Stomach (tissue), 9 donors: ENCODE measurements around the gene CCDC181. TPM values are rescaled to one million over a fixed set of nuclear protein-coding genes. Genes with fewer than 3 reads are reported as not detected.

Experiments
- DNase-seq, 2 donors: peaks; one replicate each; pipeline versions ENCODE4 v3.0.0 to v3.0.0-alpha.2; 2013 to 2019
- H3K27ac ChIP-seq, 5 donors: fragments of 200-600 bp in 4 of 5; sonication (generic) in 4 of 5; one replicate each; pipeline ENCODE4 v1.5.1; 2013 to 2019; ENCODE audit warnings: mild to moderate bottlenecking in 1 of 5, moderate library complexity in 1 of 5
- H3K27me3 ChIP-seq, 3 donors: fragments of 200-600 bp; sonication (generic); one replicate each; pipeline ENCODE4 v1.5.1; 2017 to 2019; ENCODE audit warnings: mixed run types in 1 of 3
- H3K36me3 ChIP-seq, 4 donors: fragments of 200-600 bp; sonication (generic); 1 replicate in 3 of 4; 2 replicates in 1 of 4; pipeline ENCODE4 v1.5.1; 2016 to 2019
- H3K4me1 ChIP-seq, 4 donors: fragments of 200-600 bp; sonication (generic); one replicate each; pipeline ENCODE4 v1.5.1; 2016 to 2019
- H3K4me3 ChIP-seq, 4 donors: fragments of 200-600 bp; sonication (generic) in 3 of 4; one replicate each; pipeline ENCODE4 v1.5.1; 2016 to 2019; ENCODE audit warnings: mild to moderate bottlenecking in 1 of 4
- H3K9me3 ChIP-seq, 4 donors: fragments of 200-600 bp; sonication (generic); one replicate each; pipeline ENCODE4 v1.5.1; 2016 to 2019
- EP300 ChIP-seq: sonication (generic); formaldehyde crosslinking; IDR thresholded peaks from one replicate; pipeline ENCODE4 v1.6.1; 2017; ENCODE audit warnings: antibody characterized with exemption
- POLR2A ChIP-seq, 4 donors: fragments of 450-650 bp; IDR thresholded peaks; one replicate each; pipeline ENCODE4 v1.6.1; 2016; ENCODE audit warnings: antibody characterized with exemption in 4 of 4, control low read depth in 2 of 4, mild to moderate bottlenecking in 1 of 4, moderate library complexity in 1 of 4
- POLR2AphosphoS5 ChIP-seq, 3 donors: sonication (generic); formaldehyde crosslinking; IDR thresholded peaks; one replicate each; pipeline ENCODE4 v1.6.1; 2016; ENCODE audit warnings: antibody characterized with exemption in 3 of 3
- WGBS, 5 donors: extraction: QIAGEN DNeasy Blood & Tissue Kit in 3 of 5; methylation state at CpG; one replicate each; pipeline versions ENCODE4 v1.1.5 to v1.1.7; 2013 to 2018; 5-methylcytosine and 5-hydroxymethylcytosine counted together
- intact Hi-C: fragments of 100-400 bp; cut with DNase I; formaldehyde crosslinking; loops from one replicate; pipeline ENCODE4 v1.15.1; 2023; ENCODE audit warnings: low total_unique reads
- polyA plus RNA-seq, 3 donors: library from polyadenylated mRNA; stranded (reverse); fragments of 200-250 nt; gene quantifications; one replicate each; pipeline ENCODE4 v1.2.3, GENCODE V29; 2013
- total RNA-seq, 5 donors: library from RNA; depleted of rRNA; stranded (reverse); fragments of >200 nt; gene quantifications; one replicate each; pipeline versions ENCODE4 v1.1.0 to v1.2.3, GENCODE V29; 2014 to 2016
- TF ChIP-seq, protein P1 (sequence below), 7 experiments: fragments of 450-650 bp in 4 of 7; fragments of 200-600 bp in 3 of 7; sonication (generic) in 3 of 7; IDR thresholded peaks; one replicate each; pipeline ENCODE4 v1.5.1; 2016 to 2019; ENCODE audit warnings: antibody characterized with exemption in 7 of 7, control low read depth in 2 of 7, mild to moderate bottlenecking in 1 of 7
- donor health status: healthy with polysubstance abuse.
- donor health status: Bipolar disorder and iron deficiency.
- donor health status: healthy.

Gene CCDC181
- total and polyA plus RNA-seq, 8 donors: 0.73 to 4.3 (median 0.95) TPM; not detected in 3

DNA sequence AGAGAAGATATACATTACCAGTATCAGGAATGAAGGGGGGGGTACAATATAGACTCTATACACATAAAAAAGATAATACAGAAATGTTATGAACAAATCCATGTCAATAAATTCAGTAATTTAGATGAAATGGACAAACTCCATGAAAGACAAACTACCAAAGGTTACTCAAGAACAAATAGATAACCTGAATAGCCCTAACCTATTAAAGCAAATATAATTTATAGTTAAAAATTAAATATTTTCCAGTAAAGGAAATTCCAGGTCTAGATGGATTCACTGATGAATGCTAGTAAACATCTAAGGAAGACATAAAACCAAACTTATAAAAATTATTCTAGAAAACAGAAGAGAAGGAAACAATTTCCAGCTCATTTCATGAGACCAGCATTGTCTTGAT is 46.1 kb downstream of the CCDC181 start:
- Histone ChIP-seq H3K36me3 (peaks cover 26 to 97% (median 93%) of the 10 kb centered on the region in 4 donors), H3K4me1 (no peaks in the 10 kb centered on the region), H3K4me3 (no peak overlapping the region), H3K27ac (no peak overlapping the region), H3K27me3 (no peaks in the 10 kb centered on the region), H3K9me3 (no peaks in the 10 kb centered on the region)
- no peak for DNase-seq
- TF ChIP-seq EP300 (no peak), POLR2AphosphoS5 (IDR thresholded peaks at IDR 0.05) (no peak), POLR2A (IDR thresholded peaks at IDR 0.05) (no peak)
- TF ChIP-seq, protein P1, sequence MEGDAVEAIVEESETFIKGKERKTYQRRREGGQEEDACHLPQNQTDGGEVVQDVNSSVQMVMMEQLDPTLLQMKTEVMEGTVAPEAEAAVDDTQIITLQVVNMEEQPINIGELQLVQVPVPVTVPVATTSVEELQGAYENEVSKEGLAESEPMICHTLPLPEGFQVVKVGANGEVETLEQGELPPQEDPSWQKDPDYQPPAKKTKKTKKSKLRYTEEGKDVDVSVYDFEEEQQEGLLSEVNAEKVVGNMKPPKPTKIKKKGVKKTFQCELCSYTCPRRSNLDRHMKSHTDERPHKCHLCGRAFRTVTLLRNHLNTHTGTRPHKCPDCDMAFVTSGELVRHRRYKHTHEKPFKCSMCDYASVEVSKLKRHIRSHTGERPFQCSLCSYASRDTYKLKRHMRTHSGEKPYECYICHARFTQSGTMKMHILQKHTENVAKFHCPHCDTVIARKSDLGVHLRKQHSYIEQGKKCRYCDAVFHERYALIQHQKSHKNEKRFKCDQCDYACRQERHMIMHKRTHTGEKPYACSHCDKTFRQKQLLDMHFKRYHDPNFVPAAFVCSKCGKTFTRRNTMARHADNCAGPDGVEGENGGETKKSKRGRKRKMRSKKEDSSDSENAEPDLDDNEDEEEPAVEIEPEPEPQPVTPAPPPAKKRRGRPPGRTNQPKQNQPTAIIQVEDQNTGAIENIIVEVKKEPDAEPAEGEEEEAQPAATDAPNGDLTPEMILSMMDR (IDR thresholded peaks at IDR 0.05): no peak
- intact Hi-C loops: no loop called here

DNA sequence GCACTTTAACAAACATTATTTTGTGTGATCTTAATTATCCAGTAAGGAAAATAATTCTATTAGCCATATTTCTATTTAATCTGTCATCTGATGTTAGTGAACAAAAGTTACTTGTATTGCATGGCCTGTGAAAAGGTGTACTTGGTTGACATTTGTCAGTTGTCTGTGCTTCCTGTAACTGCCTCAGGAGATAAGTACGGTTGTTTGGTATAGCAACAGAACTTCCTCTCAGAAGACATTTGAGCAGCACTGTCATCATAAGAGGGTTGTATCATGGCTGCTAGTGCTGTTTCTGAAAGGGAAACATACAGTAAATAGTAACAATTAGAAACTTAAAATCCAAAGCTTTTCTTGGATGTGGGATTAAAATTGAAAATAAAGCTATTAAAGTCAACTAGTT is 55.9 kb downstream of the CCDC181 start:
- H3K27me3 ChIP-seq: no peaks in the 10 kb centered on the region
- no peak for TF ChIP-seq POLR2AphosphoS5 (IDR thresholded peaks at IDR 0.05)
- no peak for TF ChIP-seq POLR2A (IDR thresholded peaks at IDR 0.05)
- H3K36me3 ChIP-seq: peaks cover 5 to 52% (median 28%) of the 10 kb centered on the region in 4 donors
- intact Hi-C loops: no loop called here
- 63 to 79% (median 75%) methylated on average over 1 of the region's 1 CpG for WGBS, 5 donors
- no peaks in the 10 kb centered on the region for H3K9me3 ChIP-seq
- DNase-seq: peak in 1 of 2 donors; percentile 33
- H3K4me3 ChIP-seq: no peak overlapping the region
- H3K27ac ChIP-seq: no peak overlapping the region
- peaks cover 14 to 40% (median 28%) of the 10 kb centered on the region in 4 donors for H3K4me1 ChIP-seq

DNA sequence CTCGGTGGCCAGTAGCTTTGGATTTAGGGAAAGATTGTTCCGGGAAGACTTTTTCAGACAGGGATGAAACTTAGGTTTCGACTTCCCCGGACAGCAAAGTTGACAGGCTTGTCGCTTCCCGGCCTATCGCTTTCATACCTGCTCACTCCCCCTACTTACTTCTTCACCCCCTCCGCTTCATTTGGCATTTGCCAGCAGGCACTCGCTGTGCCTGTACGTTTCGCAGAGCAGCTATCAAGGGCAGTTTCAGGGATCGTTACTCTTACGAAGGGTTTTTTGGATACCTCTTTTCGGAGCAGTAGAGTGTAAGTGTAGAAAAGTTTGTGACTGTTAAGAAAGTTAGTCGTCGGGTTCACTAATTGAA is 58.9 kb downstream of the CCDC181 start:
- TF ChIP-seq EP300 (no peak), POLR2A (IDR thresholded peaks at IDR 0.05) (no peak), POLR2AphosphoS5 (IDR thresholded peaks at IDR 0.05) (no peak)
- TF ChIP-seq, protein P1 (IDR thresholded peaks at IDR 0.05): no peak
- H3K27ac ChIP-seq: peak overlapping the region; percentile 50 to 89 (median 86)
- DNase-seq: peak; percentile 26 to 54
- 0% methylated on average over 16 of the region's 16 CpGs for WGBS, 5 donors
- no peaks in the 10 kb centered on the region for H3K27me3 ChIP-seq
- H3K4me1 ChIP-seq: peaks cover 14 to 45% (median 29%) of the 10 kb centered on the region in 4 donors
- H3K36me3 ChIP-seq: peaks cover 4 to 37% (median 23%) of the 10 kb centered on the region in 4 donors
- no peaks in the 10 kb centered on the region for H3K9me3 ChIP-seq
- peak overlapping the region; percentile 51 to 85 (median 64) for H3K4me3 ChIP-seq
- intact Hi-C loops: no loop called here

DNA sequence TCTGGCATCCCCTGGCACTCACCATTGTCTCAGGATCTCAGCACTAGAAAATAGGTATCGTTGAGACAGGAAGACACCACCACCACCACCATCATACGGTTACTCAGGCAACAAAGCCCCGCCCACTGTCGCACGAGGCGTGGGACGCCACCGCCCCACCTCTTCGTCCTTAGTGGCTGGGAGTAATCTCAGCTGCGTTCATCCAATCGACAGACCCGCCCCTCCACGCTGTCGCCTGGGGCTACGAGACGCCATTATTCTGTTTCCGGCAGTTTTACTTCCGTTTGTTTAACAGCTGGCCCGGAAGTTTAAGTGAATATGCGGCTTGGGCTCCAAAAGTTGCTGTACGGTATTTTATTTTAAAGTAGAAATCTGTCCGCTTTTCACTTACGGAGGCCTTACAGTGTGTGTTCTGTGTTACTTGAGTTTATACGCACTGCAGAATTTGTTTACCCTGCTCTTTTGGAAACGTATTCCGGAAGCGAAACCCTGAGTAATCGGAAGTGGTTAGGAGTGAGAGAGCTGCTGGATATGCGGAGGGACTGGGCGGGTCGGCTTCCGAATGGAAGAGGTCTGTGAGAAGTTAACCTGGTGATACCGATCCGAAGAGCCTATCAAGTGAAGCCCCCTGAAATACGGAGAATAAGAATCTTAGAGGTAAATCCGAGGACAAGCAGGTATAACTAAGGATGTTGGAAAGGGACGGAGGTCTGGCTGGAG is 59.4 kb downstream of the CCDC181 start, which contains the start of the genes BLZF1 and NME7:
Gene BLZF1 (plus strand): TSS at position 510 of the 720 bp plus-strand sequence. CDS start 1,328 bp downstream, outside the sequence.
Gene NME7 (minus strand): TSS at position 112 of the 720 bp plus-strand sequence. CDS start 87 bp downstream, at position 25.
- peaks cover 4 to 32% (median 18%) of the 10 kb centered on the region in 4 donors for H3K36me3 ChIP-seq
- 0 to 1% (median 0%) methylated on average over 37 of the region's 37 CpGs for WGBS, 5 donors
- intact Hi-C loops: no loop called here
- peak; percentile 96 to 99 for DNase-seq
- no peaks in the 10 kb centered on the region for H3K9me3 ChIP-seq
- TF ChIP-seq, protein P1 (IDR thresholded peaks at IDR 0.05): no peak
- TF ChIP-seq POLR2AphosphoS5 (IDR thresholded peaks at IDR 0.05): peak; percentile 23 to 73 (median 54)
- peak within 1 kb of the TSS; percentile 50 to 89 (median 86) for H3K27ac ChIP-seq
- peaks cover 14 to 45% (median 29%) of the 10 kb centered on the region in 4 donors for H3K4me1 ChIP-seq
- H3K4me3 ChIP-seq: peak within 1 kb of the TSS; percentile 51 to 85 (median 64)
- no peaks in the 10 kb centered on the region for H3K27me3 ChIP-seq
